HEK293 (cell line): ENCODE data around the gene LUC7L2.

Experiments used
- CTCF ChIA-PET: fragments of 350-600 bp; formaldehyde crosslinking; extraction: SDS; loops from one replicate; lab custom pipeline; 2021; ENCODE audit warnings: antibody characterized with exemption; lab: Yijun Ruan, JAX
- POLR2A ChIA-PET: fragments of 300-600 bp; formaldehyde crosslinking; extraction: SDS; loops from one replicate; lab custom pipeline; 2020; ENCODE audit warnings: antibody characterized with exemption, inconsistent platforms; lab: Yijun Ruan, JAX
- H3K27ac ChIP-seq: fragments of 200-500 bp; sonication (Bioruptor generic); 2 replicates; pipeline ENCODE4 v1.5.1; 2014; ENCODE audit warnings: low read depth, low read length, control low read depth, inconsistent platforms; ENCODE audit errors: extremely low read depth
- H3K36me3 ChIP-seq, 2 experiments: fragments of 200-500 bp in 1 of 2; sonication (Bioruptor generic) in 1 of 2; 1 replicate in 1 of 2; 2 replicates in 1 of 2; pipeline ENCODE4 v1.5.1; 2014 to 2017; ENCODE audit warnings: inconsistent platforms in 2 of 2, low read length in 2 of 2; ENCODE audit not compliant: control insufficient read depth in 2 of 2, insufficient read depth in 1 of 2
- H3K4me1 ChIP-seq: fragments of 200-500 bp; sonication (Bioruptor generic); 2 replicates; pipeline ENCODE4 v1.5.1; 2014; ENCODE audit warnings: mild to moderate bottlenecking, low read length, inconsistent platforms; ENCODE audit not compliant: control insufficient read depth, insufficient read depth
- H3K4me3 ChIP-seq: 2 replicates; pipeline ENCODE4 v1.5.1; 2011; ENCODE audit warnings: low read depth, mild to moderate bottlenecking, control low read depth, low read length, moderate library complexity
- H3K9me3 ChIP-seq: fragments of 200-500 bp; sonication (Bioruptor generic); 2 replicates; pipeline ENCODE4 v1.5.1; 2014; ENCODE audit warnings: low read depth, low read length, inconsistent platforms; ENCODE audit not compliant: control insufficient read depth, insufficient read depth
- FEZF1 ChIP-seq: fragments of 450-650 bp; formaldehyde crosslinking; IDR thresholded peaks from 2 replicates; pipeline ENCODE4 v1.5.1; 2016; ENCODE audit warnings: missing biosample characterization, missing genetic modification characterization
- GLI4 ChIP-seq: fragments of 450-650 bp; formaldehyde crosslinking; IDR thresholded peaks from 2 replicates; pipeline ENCODE4 v1.5.1; 2016; ENCODE audit warnings: missing biosample characterization, missing genetic modification characterization
- KLF16 ChIP-seq: fragments of 450-650 bp; formaldehyde crosslinking; IDR thresholded peaks from 2 replicates; pipeline ENCODE4 v1.5.1; 2017; ENCODE audit warnings: missing biosample characterization, missing genetic modification characterization
- PRDM2 ChIP-seq: fragments of 450-650 bp; formaldehyde crosslinking; IDR thresholded peaks from 2 replicates; pipeline ENCODE4 v1.5.1; 2016; ENCODE audit warnings: missing biosample characterization, missing genetic modification characterization, borderline replicate concordance
- TSHZ1 ChIP-seq: fragments of 450-650 bp; formaldehyde crosslinking; IDR thresholded peaks from 2 replicates; pipeline ENCODE4 v1.5.1; 2016; ENCODE audit warnings: missing biosample characterization, missing genetic modification characterization, borderline replicate concordance
- YY1 ChIP-seq: fragments of 450-650 bp; formaldehyde crosslinking; IDR thresholded peaks from 2 replicates; pipeline ENCODE4 v1.5.1; 2018; ENCODE audit warnings: missing biosample characterization, missing genetic modification characterization
- ZIC2 ChIP-seq: fragments of 450-650 bp; formaldehyde crosslinking; IDR thresholded peaks from 2 replicates; pipeline ENCODE4 v1.5.1; 2016; ENCODE audit warnings: missing biosample characterization, missing genetic modification characterization
- ZNF10 ChIP-seq: fragments of 450-650 bp; formaldehyde crosslinking; IDR thresholded peaks from 2 replicates; pipeline ENCODE4 v1.5.1; 2017; ENCODE audit warnings: missing biosample characterization, missing genetic modification characterization
- ZNF121 ChIP-seq: fragments of 450-650 bp; formaldehyde crosslinking; IDR thresholded peaks from 2 replicates; pipeline ENCODE4 v1.5.1; 2016; ENCODE audit warnings: missing biosample characterization, missing genetic modification characterization
- ZNF133 ChIP-seq: fragments of 450-650 bp; formaldehyde crosslinking; IDR thresholded peaks from 2 replicates; pipeline ENCODE4 v1.5.1; 2016; ENCODE audit warnings: missing biosample characterization, missing genetic modification characterization
- ZNF146 ChIP-seq: fragments of 450-650 bp; formaldehyde crosslinking; IDR thresholded peaks from 2 replicates; pipeline ENCODE4 v1.5.1; 2016; ENCODE audit warnings: missing biosample characterization, missing genetic modification characterization
- ZNF311 ChIP-seq: fragments of 450-650 bp; formaldehyde crosslinking; IDR thresholded peaks from 2 replicates; pipeline ENCODE4 v1.5.1; 2017; ENCODE audit warnings: missing biosample characterization, missing genetic modification characterization, borderline replicate concordance
- ZNF37A ChIP-seq: fragments of 450-650 bp; IDR thresholded peaks from 2 replicates; pipeline ENCODE4 v1.5.1; 2018; ENCODE audit warnings: missing biosample characterization, missing genetic modification characterization
- ZNF423 ChIP-seq: fragments of 450-650 bp; formaldehyde crosslinking; IDR thresholded peaks from 2 replicates; pipeline ENCODE4 v1.5.1; 2016; ENCODE audit warnings: missing biosample characterization, missing genetic modification characterization
- ZNF571 ChIP-seq: fragments of 450-650 bp; formaldehyde crosslinking; IDR thresholded peaks from 2 replicates; pipeline ENCODE4 v1.5.0; 2017; ENCODE audit warnings: missing biosample characterization, missing genetic modification characterization
- TF ChIP-seq, protein P1 (sequence below): fragments of 450-650 bp; formaldehyde crosslinking; IDR thresholded peaks from 2 replicates; pipeline ENCODE4 v1.5.1; 2017; ENCODE audit warnings: missing biosample characterization, mild to moderate bottlenecking, missing genetic modification characterization, moderate library complexity
- TF ChIP-seq, protein P2 (sequence below): fragments of 450-650 bp; formaldehyde crosslinking; IDR thresholded peaks from 2 replicates; pipeline ENCODE4 v1.5.1; 2016; ENCODE audit warnings: missing biosample characterization, missing genetic modification characterization
- TF ChIP-seq, protein P3 (sequence below): fragments of 450-650 bp; formaldehyde crosslinking; IDR thresholded peaks from 2 replicates; pipeline ENCODE4 v1.5.1; 2016; ENCODE audit warnings: missing biosample characterization, missing genetic modification characterization

Gene LUC7L2

GRCh38 chr7:139341776-139342226, 17.9 kb upstream of the LUC7L2 start (continued):
- TF ChIP-seq PRDM2 (tag by site-specific recombination) (no peak), ZIC2 (tag by site-specific recombination) (no peak)

- peaks cover 12 to 27% of the 10 kb centered on the region in 2 experiments; a peak in 2 of 3 replicates for H3K36me3 ChIP-seq
- CTCF ChIA-PET = no interaction called here
- TF ChIP-seq ZNF423 (tag by site-specific recombination) = no peak
- TF ChIP-seq, protein P1, sequence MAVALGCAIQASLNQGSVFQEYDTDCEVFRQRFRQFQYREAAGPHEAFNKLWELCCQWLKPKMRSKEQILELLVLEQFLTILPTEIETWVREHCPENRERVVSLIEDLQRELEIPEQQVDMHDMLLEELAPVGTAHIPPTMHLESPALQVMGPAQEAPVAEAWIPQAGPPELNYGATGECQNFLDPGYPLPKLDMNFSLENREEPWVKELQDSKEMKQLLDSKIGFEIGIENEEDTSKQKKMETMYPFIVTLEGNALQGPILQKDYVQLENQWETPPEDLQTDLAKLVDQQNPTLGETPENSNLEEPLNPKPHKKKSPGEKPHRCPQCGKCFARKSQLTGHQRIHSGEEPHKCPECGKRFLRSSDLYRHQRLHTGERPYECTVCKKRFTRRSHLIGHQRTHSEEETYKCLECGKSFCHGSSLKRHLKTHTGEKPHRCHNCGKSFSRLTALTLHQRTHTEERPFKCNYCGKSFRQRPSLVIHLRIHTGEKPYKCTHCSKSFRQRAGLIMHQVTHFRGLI = no peak
- no peak for TF ChIP-seq ZNF37A (tag by site-specific recombination)
- TF ChIP-seq, all 188 proteins: peak for 0
- Histone ChIP-seq H3K27ac (no peak overlapping the region), H3K9me3 (no peaks in the 10 kb centered on the region), H3K4me3 (no peak overlapping the region), H3K4me1 (no peaks in the 10 kb centered on the region)
- POLR2A ChIA-PET = no interaction called here
Observed at GRCh38 chr7:139345042-139345441, 14.7 kb upstream of the LUC7L2 start.

- H3K36me3 ChIP-seq = peaks cover 11 to 21% of the 10 kb centered on the region in 2 experiments; a peak in 2 of 3 replicates
- H3K4me3 ChIP-seq = no peak overlapping the region
- ChIA-PET POLR2A (no interaction called here), CTCF (no interaction called here)
- no peaks in the 10 kb centered on the region for H3K9me3 ChIP-seq
- H3K27ac ChIP-seq = no peak overlapping the region
- no peaks in the 10 kb centered on the region for H3K4me1 ChIP-seq
- TF ChIP-seq ZNF571 (tag by site-specific recombination) (no peak), FEZF1 (tag by site-specific recombination) (no peak), GLI4 (tag by site-specific recombination) (no peak), ZNF121 (tag by site-specific recombination) (no peak), ZNF10 (tag by site-specific recombination) (no peak), TSHZ1 (tag by site-specific recombination) (no peak), KLF16 (tag by site-specific recombination) (no peak), ZNF311 (tag by site-specific recombination) (no peak), ZNF146 (tag by site-specific recombination) (no peak), YY1 (no peak), ZNF133 (tag by site-specific recombination) (no peak)
- TF ChIP-seq, protein P2, sequence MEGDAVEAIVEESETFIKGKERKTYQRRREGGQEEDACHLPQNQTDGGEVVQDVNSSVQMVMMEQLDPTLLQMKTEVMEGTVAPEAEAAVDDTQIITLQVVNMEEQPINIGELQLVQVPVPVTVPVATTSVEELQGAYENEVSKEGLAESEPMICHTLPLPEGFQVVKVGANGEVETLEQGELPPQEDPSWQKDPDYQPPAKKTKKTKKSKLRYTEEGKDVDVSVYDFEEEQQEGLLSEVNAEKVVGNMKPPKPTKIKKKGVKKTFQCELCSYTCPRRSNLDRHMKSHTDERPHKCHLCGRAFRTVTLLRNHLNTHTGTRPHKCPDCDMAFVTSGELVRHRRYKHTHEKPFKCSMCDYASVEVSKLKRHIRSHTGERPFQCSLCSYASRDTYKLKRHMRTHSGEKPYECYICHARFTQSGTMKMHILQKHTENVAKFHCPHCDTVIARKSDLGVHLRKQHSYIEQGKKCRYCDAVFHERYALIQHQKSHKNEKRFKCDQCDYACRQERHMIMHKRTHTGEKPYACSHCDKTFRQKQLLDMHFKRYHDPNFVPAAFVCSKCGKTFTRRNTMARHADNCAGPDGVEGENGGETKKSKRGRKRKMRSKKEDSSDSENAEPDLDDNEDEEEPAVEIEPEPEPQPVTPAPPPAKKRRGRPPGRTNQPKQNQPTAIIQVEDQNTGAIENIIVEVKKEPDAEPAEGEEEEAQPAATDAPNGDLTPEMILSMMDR (tag by site-specific recombination) = no peak
- TF ChIP-seq, protein P3, sequence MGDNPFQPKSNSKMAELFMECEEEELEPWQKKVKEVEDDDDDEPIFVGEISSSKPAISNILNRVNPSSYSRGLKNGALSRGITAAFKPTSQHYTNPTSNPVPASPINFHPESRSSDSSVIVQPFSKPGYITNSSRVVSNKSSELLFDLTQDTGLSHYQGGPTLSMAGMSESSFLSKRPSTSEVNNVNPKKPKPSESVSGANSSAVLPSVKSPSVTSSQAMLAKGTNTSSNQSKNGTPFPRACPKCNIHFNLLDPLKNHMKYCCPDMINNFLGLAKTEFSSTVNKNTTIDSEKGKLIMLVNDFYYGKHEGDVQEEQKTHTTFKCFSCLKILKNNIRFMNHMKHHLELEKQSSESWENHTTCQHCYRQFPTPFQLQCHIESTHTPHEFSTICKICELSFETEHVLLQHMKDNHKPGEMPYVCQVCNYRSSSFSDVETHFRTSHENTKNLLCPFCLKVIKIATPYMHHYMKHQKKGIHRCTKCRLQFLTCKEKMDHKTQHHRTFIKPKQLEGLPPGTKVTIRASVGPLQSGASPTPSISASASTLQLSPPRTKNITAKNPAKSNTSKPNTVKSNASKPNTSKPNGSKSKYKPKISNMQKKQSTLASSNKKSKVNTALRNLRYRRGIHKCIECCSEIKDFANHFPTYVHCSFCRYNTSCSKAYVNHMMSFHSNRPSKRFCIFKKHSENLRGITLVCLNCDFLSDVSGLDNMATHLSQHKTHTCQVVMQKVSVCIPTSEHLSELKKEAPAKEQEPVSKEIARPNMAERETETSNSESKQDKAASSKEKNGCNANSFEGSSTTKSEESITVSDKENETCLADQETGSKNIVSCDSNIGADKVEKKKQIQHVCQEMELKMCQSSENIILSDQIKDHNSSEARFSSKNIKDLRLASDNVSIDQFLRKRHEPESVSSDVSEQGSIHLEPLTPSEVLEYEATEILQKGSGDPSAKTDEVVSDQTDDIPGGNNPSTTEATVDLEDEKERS (tag by site-specific recombination) = no peak
Observed at GRCh38 chr7:139351027-139351426, 8.7 kb upstream of the LUC7L2 start.
